Measurements from ENCODE around the gene TLCD2.

DNA sequence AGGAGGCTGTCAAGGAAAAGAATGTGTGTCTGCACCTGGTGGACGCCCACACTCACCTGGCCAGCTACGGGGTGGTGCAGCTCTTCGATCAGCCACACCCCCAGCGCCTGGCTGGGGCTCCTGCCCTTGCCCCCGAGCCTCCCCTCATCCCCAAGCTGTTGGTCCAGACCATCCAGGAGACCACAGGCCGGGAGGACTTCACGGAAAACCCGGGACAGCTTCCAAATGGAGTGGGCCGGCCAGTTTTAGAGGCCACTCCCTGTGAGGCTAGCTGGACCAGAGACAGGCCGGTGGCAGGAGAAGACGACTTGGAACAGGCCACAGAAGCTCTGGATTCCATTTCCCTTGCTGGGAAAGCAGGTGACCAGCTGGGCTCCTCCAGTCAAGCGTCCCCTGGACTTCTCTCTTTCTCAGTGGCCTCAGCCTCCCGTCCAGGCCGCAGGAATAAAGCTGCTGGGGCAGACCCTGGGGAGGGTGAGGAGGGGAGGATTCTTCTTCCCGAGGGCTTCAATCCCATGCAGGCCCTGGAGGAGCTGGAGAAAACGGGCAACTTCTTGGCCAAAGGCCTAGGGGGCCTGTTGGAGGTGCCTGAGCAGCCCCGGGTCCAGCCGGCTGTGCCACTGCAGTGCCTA lies 16.6 kb upstream of the TLCD2 start:
- no peak for TF ChIP-seq POLR2A (IDR thresholded peaks at IDR 0.05)
- TF ChIP-seq, protein P1, sequence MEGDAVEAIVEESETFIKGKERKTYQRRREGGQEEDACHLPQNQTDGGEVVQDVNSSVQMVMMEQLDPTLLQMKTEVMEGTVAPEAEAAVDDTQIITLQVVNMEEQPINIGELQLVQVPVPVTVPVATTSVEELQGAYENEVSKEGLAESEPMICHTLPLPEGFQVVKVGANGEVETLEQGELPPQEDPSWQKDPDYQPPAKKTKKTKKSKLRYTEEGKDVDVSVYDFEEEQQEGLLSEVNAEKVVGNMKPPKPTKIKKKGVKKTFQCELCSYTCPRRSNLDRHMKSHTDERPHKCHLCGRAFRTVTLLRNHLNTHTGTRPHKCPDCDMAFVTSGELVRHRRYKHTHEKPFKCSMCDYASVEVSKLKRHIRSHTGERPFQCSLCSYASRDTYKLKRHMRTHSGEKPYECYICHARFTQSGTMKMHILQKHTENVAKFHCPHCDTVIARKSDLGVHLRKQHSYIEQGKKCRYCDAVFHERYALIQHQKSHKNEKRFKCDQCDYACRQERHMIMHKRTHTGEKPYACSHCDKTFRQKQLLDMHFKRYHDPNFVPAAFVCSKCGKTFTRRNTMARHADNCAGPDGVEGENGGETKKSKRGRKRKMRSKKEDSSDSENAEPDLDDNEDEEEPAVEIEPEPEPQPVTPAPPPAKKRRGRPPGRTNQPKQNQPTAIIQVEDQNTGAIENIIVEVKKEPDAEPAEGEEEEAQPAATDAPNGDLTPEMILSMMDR (IDR thresholded peaks at IDR 0.05) = no peak

All from breast epithelium (tissue), 3 donors.